HepG2 (cell line): ENCODE measurements around the gene FERMT2. TPM values are rescaled to one million over a fixed set of nuclear protein-coding genes. Genes with fewer than 3 reads are reported as not detected.
A peak's percentile ranks its signal among the peaks of the same experiment; 100 is the strongest.

Experiments
- ADNP ChIP-seq: sonication (generic); formaldehyde crosslinking; IDR thresholded peaks from 2 replicates; pipeline ENCODE4 v1.4.0; 2020; ENCODE audit warnings: missing genetic modification reagents
- AGO2 ChIP-seq: fragments of 200-400 bp; formaldehyde crosslinking; optimal IDR thresholded peaks from 2 replicates; pipeline ENCODE3; 2017; ENCODE audit warnings: mild to moderate bottlenecking, low read depth, low read length, moderate library complexity
- ARID5B ChIP-seq: IDR thresholded peaks from 2 replicates; pipeline ENCODE4 v1.4.0; 2020; ENCODE audit warnings: mild to moderate bottlenecking, missing genetic modification reagents
- BCL6 ChIP-seq: IDR thresholded peaks from 2 replicates; pipeline ENCODE4 v1.6.1; 2016; ENCODE audit warnings: missing genetic modification reagents, missing compliant biosample characterization
- DBP ChIP-seq: sonication (generic); formaldehyde crosslinking; IDR thresholded peaks from 2 replicates; pipeline ENCODE4 v1.4.0; 2020; ENCODE audit warnings: missing genetic modification reagents; ENCODE audit errors: not compliant biosample characterization
- KDM5A ChIP-seq: fragments of 200-600 bp; sonication (generic); IDR thresholded peaks from 2 replicates; pipeline ENCODE4 v1.7.0; 2018; ENCODE audit warnings: antibody characterized with exemption, mild to moderate bottlenecking, low read length, borderline replicate concordance
- MBNL3 ChIP-seq: fragments of 250-450 bp; sonication (Bioruptor Pico); conservative IDR thresholded peaks from 2 replicates; pipeline ENCODE4 v1.8.0; 2022; ENCODE audit warnings: mild to moderate bottlenecking, inconsistent platforms
- MIXL1 ChIP-seq: IDR thresholded peaks from 2 replicates; pipeline ENCODE4 v1.6.1; 2016
- NFIC ChIP-seq: IDR thresholded peaks from 2 replicates; pipeline ENCODE4 v1.6.1; 2012; ENCODE audit warnings: mild to moderate bottlenecking, low read length, inconsistent platforms
- NR2C2 ChIP-seq: sonication (generic); formaldehyde crosslinking; IDR thresholded peaks from 2 replicates; pipeline ENCODE4 v1.4.0; 2020; ENCODE audit warnings: missing genetic modification reagents, mild to moderate bottlenecking, moderate library complexity, borderline replicate concordance
- SCMH1 ChIP-seq: sonication (generic); formaldehyde crosslinking; IDR thresholded peaks from 2 replicates; pipeline ENCODE4 v1.9.0; 2021; ENCODE audit warnings: missing genetic modification reagents, mild to moderate bottlenecking, borderline replicate concordance
- SMARCE1 ChIP-seq: fragments of 450-650 bp; IDR thresholded peaks from 2 replicates; pipeline ENCODE4 v1.6.1; 2017; ENCODE audit warnings: borderline replicate concordance
- SMYD3 ChIP-seq: sonication (generic); formaldehyde crosslinking; IDR thresholded peaks from 2 replicates; pipeline ENCODE4 v1.8.1; 2023; ENCODE audit warnings: mild to moderate bottlenecking, missing genetic modification reagents
- SOX13 ChIP-seq, 3 experiments: fragments of 450-650 bp in 1 of 3; sonication (generic) in 1 of 3; formaldehyde crosslinking in 1 of 3; IDR thresholded peaks in 2 of 3; conservative IDR thresholded peaks in 1 of 3; 2 replicates each; pipeline versions ENCODE4 v1.5.0 to v1.6.1; 2016 to 2020; ENCODE audit warnings: antibody characterized with exemption in 1 of 3, mild to moderate bottlenecking in 1 of 3, missing compliant biosample characterization in 1 of 3, missing genetic modification reagents in 1 of 3, moderate library complexity in 1 of 3
- SP140L ChIP-seq: sonication (generic); formaldehyde crosslinking; IDR thresholded peaks from 2 replicates; pipeline ENCODE4 v1.4.0; 2020; ENCODE audit warnings: missing genetic modification reagents, borderline replicate concordance
- XRCC5 ChIP-seq: fragments of 200-400 bp; formaldehyde crosslinking; optimal IDR thresholded peaks from 2 replicates; pipeline ENCODE3; 2017; ENCODE audit warnings: mild to moderate bottlenecking, low read length
- ZBTB42 ChIP-seq: sonication (generic); formaldehyde crosslinking; IDR thresholded peaks from 2 replicates; pipeline ENCODE4 v1.5.0; 2020; ENCODE audit warnings: mild to moderate bottlenecking, missing genetic modification reagents
- ZNF20 ChIP-seq: sonication (generic); formaldehyde crosslinking; IDR thresholded peaks from 2 replicates; pipeline ENCODE4 v1.4.0; 2020; ENCODE audit warnings: mild to moderate bottlenecking, moderate library complexity, missing genetic modification reagents
- ZNF264 ChIP-seq: sonication (generic); formaldehyde crosslinking; IDR thresholded peaks from 2 replicates; pipeline ENCODE4 v1.4.0; 2020; ENCODE audit warnings: missing genetic modification reagents
- ZNF354B ChIP-seq: sonication (generic); formaldehyde crosslinking; IDR thresholded peaks from 2 replicates; pipeline ENCODE4 v1.8.0; 2022; ENCODE audit warnings: mild to moderate bottlenecking, missing genetic modification reagents
- ZNF572 ChIP-seq: sonication (generic); formaldehyde crosslinking; IDR thresholded peaks from 2 replicates; pipeline ENCODE4 v1.5.1; 2020; ENCODE audit warnings: mild to moderate bottlenecking, missing genetic modification reagents
- ZNF816 ChIP-seq: sonication (generic); formaldehyde crosslinking; IDR thresholded peaks from 2 replicates; pipeline ENCODE4 v1.8.0; 2022; ENCODE audit warnings: missing genetic modification reagents, mild to moderate bottlenecking, borderline replicate concordance
- polyA plus RNA-seq, 8 experiments: library from polyadenylated mRNA; depleted of rRNA in 3 of 8; stranded (reverse) in 7 of 8; unstranded in 1 of 8; fragments of >200 nt; fragmentation: Illumina TruSeq in 4 of 8; extraction: Trizol in 4 of 8; gene quantifications; 2 replicates each; pipeline versions ENCODE4 v1.2.1 to v1.2.3, GENCODE V29; 2011 to 2016; ENCODE audit warnings: low read depth in 4 of 8, missing spikeins in 1 of 8, mixed read lengths in 1 of 8; ENCODE audit not compliant: insufficient read depth in 1 of 8
- total RNA-seq, 5 experiments: library from RNA; depleted of rRNA; stranded (reverse); fragments of >200 nt; fragmentation: Illumina TruSeq; extraction: Trizol; gene quantifications; 2 replicates each; pipeline ENCODE4 v1.2.3, GENCODE V29; 2016; ENCODE audit warnings: low read depth in 1 of 5
- TF ChIP-seq, protein P1 (sequence below): sonication (generic); formaldehyde crosslinking; IDR thresholded peaks from 2 replicates; pipeline ENCODE4 v1.8.1; 2023; ENCODE audit warnings: missing genetic modification reagents, inconsistent platforms, borderline replicate concordance
- TF ChIP-seq, protein P2 (sequence below): sonication (generic); formaldehyde crosslinking; IDR thresholded peaks from 2 replicates; pipeline ENCODE4 v1.5.0; 2020; ENCODE audit warnings: missing genetic modification reagents

The FERMT2 gene
- total and polyA plus RNA-seq, 2 of the 13 experiments (the other 11 are each of a cell fraction or from before 2014, with no cell fraction given) = 36.2 to 60.4 TPM

DNA sequence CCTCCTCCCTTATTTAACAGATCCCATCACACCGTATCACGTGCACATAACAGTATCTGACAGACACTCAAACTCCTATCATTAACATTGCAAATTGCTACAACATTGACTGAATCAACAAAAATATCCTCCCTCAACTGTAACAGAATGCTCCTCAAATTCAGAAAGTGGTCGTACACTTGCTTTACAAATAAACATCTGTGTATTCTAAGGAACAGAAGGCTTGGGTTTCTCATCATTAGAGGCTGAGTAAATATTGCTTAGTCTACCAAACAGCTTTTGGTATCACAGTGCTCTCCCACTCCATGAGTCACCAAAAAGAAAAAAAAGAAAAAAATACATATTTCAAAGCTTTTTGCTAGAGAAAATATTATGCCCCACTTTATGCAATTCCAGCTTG is 23.9 kb downstream of the FERMT2 start (continued):
- TF ChIP-seq SMYD3 (no peak), SMARCE1 (no peak), ZNF816 (no peak), SP140L (CRISPR knock-in tag) (no peak), MIXL1 (CRISPR knock-in tag) (peak; percentile 32; the same call in 1 of the 2 replicates), DBP (CRISPR knock-in tag) (no peak), XRCC5 (no peak), ZNF354B (CRISPR knock-in tag) (no peak), ARID5B (CRISPR knock-in tag) (peak; percentile 62), SOX13 (IDR thresholded peaks at IDR 0.05) (no peak), SOX13 (CRISPR knock-in tag; conservative IDR thresholded peaks at IDR 0.05 in 1 of 2, IDR thresholded peaks at IDR 0.05 in 1 of 2) (0 out of 4 replicates have a peak, but pooled peaks of 1 of the 2 experiments have one; percentile 11), ADNP (CRISPR knock-in tag) (no peak), ZNF264 (CRISPR knock-in tag) (no peak), MBNL3 (no peak), NFIC (0 out of 2 replicates have a peak, but pooled peaks have one; percentile 28), ZNF20 (no peak), SCMH1 (no peak), AGO2 (no peak), KDM5A (no peak), BCL6 (CRISPR knock-in tag) (no peak), NR2C2 (CRISPR knock-in tag) (no peak), ZBTB42 (CRISPR knock-in tag) (no peak), ZNF572 (CRISPR knock-in tag) (no peak)
- TF ChIP-seq, protein P1, sequence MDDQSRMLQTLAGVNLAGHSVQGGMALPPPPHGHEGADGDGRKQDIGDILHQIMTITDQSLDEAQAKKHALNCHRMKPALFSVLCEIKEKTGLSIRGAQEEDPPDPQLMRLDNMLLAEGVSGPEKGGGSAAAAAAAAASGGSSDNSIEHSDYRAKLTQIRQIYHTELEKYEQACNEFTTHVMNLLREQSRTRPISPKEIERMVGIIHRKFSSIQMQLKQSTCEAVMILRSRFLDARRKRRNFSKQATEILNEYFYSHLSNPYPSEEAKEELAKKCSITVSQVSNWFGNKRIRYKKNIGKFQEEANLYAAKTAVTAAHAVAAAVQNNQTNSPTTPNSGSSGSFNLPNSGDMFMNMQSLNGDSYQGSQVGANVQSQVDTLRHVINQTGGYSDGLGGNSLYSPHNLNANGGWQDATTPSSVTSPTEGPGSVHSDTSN = no peak
- TF ChIP-seq, protein P2, sequence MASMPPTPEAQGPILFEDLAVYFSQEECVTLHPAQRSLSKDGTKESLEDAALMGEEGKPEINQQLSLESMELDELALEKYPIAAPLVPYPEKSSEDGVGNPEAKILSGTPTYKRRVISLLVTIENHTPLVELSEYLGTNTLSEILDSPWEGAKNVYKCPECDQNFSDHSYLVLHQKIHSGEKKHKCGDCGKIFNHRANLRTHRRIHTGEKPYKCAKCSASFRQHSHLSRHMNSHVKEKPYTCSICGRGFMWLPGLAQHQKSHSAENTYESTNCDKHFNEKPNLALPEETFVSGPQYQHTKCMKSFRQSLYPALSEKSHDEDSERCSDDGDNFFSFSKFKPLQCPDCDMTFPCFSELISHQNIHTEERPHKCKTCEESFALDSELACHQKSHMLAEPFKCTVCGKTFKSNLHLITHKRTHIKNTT (CRISPR knock-in tag) = no peak
